CD4-positive, alpha-beta T cell treated with Interleukin-4 for 4 hours (primary cell): ENCODE measurements around the gene SPRN.
"Not testable (repeated sequence)": the region's sequence is repeated elsewhere in the genome, so short reads cannot be mapped to it uniquely, and the experiment has no call there.

ENCODE experiments used
- DNase-seq: peaks from one replicate; pipeline ENCODE4 v3.0.0-alpha.2; 2020

The SPRN gene

DNA sequence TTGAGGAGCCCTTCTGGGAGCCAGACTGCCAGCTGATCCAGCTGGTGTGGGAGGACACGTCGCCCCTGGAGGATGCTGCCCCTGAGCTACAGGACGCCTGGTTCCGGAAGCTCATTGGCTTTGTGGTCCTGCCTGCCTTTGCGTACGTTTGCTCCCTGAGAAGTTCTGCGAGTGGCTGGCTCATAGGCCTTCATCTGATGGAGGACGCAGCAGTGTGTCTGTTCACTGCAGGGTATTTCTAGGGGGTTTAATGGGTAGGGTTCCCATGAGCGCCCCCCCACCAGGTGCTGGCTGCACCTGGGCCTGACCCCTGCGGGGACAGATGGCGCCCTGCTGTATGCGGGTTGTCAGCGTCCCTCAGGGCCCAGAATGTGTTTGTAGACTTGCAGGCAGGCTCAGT is 40.4 kb downstream of the SPRN start:
- no peak for DNase-seq

DNA sequence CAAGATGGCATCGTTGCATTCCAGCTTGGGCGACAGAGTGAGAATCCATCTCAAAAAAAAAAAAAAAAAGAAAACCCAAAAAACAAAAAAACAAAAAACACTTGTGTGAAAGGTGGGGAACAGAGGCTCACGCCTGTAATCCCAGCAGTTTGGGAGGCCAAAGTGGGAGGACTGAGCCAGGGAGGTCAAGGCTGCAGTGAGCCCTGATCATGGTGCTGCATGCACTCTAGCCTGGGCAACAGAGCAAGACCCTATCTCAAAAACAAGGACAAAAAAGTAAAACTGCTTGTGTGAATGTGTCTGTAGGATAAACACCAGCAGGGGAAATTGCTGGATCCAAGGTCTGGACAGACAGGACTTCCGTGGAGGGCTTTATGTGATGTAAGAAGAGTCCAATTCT is 40.9 kb downstream of the SPRN start:
- no peak for DNase-seq

- DNase-seq, result no peak
Measured at GRCh38 chr10:133381036-133381435, 43.4 kb downstream of the SPRN start.

- no peak for DNase-seq
Measured at GRCh38 chr10:133379801-133380666, 44.4 kb downstream of the SPRN start.

DNA sequence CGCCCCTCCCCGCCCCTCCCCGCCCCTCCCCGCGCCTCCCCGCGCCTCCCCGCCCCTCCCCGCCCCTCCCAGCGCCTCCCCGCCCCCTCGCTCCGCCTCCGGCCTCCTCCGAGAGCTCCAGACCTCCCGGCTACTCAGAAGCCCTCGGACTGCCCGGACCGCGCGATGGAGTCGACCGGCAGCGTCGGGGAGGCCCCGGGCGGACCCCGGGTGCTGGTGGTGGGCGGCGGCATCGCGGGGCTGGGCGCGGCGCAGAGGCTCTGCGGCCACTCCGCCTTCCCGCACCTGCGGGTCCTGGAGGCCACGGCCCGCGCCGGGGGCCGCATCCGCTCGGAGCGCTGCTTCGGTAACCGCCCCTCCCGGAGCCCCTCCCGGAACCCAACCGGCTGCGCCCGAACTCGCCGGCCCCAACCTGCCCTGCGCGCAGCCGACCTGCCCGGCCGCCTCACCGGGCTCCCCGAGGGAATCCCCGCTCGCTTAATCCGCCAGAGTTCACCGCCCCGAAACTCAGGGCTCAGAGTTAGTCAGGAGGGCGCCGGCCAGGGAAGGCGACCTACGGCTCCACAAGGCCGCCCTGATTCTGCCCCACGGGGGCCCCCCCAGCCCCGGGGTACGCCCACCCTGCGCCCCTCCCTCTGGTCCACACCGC is 45.1 kb downstream of the SPRN start, which contains the start of gene PAOX:
Gene PAOX (plus strand): TSS at position 111 of the 649 bp plus-strand sequence. CDS start 55 bp downstream, at position 166.
- peak; percentile 67 for DNase-seq

- DNase-seq, result peak; percentile 57
Measured at GRCh38 chr10:133378251-133379096, 46.0 kb downstream of the SPRN start.

GRCh38 chr10:133377818-133378250 is 46.6 kb downstream of the SPRN start:
- DNase-seq, result no peak

- no peak for DNase-seq
Measured at GRCh38 chr10:133377025-133377817, 47.2 kb downstream of the SPRN start.

DNA sequence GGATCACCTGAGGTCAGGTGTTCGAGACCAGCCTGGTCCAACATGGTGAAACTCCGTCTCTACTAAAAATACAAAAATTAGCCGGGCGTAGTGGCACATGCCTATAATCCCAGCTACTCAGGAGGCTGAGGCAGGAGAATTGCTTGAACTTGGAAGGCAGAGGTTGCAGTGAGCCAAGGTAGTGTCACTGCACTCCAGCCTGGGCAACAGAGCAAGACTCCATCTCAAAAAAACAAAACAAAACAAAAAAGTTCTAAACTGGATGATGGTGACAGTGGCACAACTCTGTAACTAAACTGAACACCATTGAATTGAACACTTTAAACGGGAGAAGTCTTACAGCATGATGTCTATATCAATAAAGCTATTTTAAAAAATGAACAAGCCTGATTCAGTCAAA is 48.2 kb downstream of the SPRN start:
- DNase-seq, result not testable (repeated sequence)

GRCh38 chr10:133375357-133376115 is 48.9 kb downstream of the SPRN start:
- DNase-seq, result no peak

GRCh38 chr10:133373174-133374090 is 51.0 kb downstream of the SPRN start, which contains the start of gene ECHS1:
Gene ECHS1, minus strand, starts transcription at chr10:133373354. Its CDS starts 21 bp downstream, at chr10:133373333.
- DNase-seq, result peak; percentile 90

- DNase-seq, result no peak
Measured at GRCh38 chr10:133372507-133372906, 51.9 kb downstream of the SPRN start.
